ENCODE measurements around the gene FAP.

Gene FAP

DNA sequence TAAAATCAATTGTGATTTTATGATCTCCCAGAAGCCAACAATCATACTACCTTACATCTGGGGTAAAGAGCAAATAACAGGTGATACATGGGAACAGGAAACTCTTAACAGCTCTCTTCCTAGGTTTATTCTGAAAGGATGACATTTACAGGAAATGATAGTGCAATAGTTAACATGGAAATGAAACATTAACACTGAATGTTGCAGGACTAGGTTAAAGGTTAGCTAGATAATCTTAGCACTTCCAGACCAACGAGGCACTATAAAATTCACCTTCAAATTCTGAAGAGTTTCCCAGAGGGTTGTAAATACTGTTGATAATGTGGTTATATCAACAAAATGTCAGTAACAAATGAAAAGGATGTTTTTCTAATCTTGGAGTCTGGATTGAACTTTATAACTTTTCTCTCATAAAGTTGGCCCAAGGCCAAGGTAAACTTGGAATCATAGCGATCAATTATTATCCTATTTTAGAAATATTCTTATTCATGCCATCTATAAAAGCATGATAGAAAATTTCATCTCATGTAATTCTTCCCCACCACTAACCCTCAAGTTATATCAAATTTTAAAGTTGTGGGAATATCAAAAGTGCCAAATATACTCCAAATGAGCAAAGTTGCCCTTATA is 58.3 kb downstream of the FAP start:
- no peak for TF ChIP-seq POLR2AphosphoS5 (IDR thresholded peaks at IDR 0.05; ENCODE audit: low read depth, low read length)
- no peak for TF ChIP-seq SIN3A (IDR thresholded peaks at IDR 0.05; ENCODE audit: borderline replicate concordance, insufficient read depth, low read length)
- TF ChIP-seq, protein P1, sequence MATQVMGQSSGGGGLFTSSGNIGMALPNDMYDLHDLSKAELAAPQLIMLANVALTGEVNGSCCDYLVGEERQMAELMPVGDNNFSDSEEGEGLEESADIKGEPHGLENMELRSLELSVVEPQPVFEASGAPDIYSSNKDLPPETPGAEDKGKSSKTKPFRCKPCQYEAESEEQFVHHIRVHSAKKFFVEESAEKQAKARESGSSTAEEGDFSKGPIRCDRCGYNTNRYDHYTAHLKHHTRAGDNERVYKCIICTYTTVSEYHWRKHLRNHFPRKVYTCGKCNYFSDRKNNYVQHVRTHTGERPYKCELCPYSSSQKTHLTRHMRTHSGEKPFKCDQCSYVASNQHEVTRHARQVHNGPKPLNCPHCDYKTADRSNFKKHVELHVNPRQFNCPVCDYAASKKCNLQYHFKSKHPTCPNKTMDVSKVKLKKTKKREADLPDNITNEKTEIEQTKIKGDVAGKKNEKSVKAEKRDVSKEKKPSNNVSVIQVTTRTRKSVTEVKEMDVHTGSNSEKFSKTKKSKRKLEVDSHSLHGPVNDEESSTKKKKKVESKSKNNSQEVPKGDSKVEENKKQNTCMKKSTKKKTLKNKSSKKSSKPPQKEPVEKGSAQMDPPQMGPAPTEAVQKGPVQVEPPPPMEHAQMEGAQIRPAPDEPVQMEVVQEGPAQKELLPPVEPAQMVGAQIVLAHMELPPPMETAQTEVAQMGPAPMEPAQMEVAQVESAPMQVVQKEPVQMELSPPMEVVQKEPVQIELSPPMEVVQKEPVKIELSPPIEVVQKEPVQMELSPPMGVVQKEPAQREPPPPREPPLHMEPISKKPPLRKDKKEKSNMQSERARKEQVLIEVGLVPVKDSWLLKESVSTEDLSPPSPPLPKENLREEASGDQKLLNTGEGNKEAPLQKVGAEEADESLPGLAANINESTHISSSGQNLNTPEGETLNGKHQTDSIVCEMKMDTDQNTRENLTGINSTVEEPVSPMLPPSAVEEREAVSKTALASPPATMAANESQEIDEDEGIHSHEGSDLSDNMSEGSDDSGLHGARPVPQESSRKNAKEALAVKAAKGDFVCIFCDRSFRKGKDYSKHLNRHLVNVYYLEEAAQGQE (IDR thresholded peaks at IDR 0.05; ENCODE audit: insufficient read depth in 1 of 2, low read depth in 2 of 2, low read length in 2 of 2) = no peak

DNA sequence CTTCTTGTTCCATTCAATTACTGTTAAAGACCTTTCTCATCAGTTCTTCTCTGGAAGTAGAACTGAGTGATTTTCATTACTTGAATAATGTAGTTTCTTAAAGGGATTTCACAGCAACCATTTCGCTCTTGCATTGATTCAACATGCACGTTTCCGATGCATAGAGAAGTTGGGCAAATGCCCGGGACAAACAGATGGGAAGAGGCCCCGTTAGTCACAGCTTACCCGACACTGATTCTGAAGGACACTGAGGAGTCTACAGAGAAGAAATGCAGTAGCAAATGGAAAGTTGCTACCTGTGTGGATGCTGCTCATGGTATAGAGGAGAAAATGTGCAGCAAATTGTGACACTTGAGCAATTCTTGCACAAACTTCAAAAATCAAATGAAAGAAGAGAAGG is 58.9 kb downstream of the FAP start:
- TF ChIP-seq FOXP2 (optimal IDR thresholded peaks at IDR 0.05; ENCODE audit: borderline replicate concordance, extremely low read depth, extremely low read length, insufficient read depth) (no peak), TAF1 (IDR thresholded peaks at IDR 0.05; ENCODE audit: borderline replicate concordance, insufficient read depth, low read length) (no peak), SIN3A (IDR thresholded peaks at IDR 0.05; ENCODE audit: borderline replicate concordance, insufficient read depth, low read length) (no peak), POLR2AphosphoS5 (IDR thresholded peaks at IDR 0.05; ENCODE audit: low read depth, low read length) (no peak)
- TF ChIP-seq, protein P1 (IDR thresholded peaks at IDR 0.05; ENCODE audit: insufficient read depth in 1 of 2, low read depth in 2 of 2, low read length in 2 of 2) = no peak

DNA sequence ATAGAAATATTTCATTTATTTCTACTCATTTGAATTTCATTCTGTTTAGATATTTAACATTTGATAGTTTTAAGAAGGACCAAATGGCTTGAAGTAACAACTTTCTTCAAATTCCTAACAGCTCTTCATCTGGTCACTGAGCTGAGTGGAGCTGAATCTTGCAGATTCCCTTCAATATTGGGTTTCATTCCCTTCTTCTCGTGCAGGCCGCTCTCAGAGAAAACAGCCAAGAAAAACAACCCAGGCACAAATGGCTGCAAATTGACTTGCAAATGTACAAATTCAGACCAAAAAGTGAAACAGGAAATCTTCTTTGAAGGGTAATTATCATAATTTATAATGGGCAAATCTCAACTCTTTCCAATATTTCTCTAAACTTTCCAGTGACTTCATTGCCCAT is 60.9 kb downstream of the FAP start:
- TF ChIP-seq POLR2AphosphoS5 (IDR thresholded peaks at IDR 0.05; ENCODE audit: low read depth, low read length) (no peak), SIN3A (IDR thresholded peaks at IDR 0.05; ENCODE audit: borderline replicate concordance, insufficient read depth, low read length) (no peak), TAF1 (IDR thresholded peaks at IDR 0.05; ENCODE audit: borderline replicate concordance, insufficient read depth, low read length) (no peak), FOXP2 (optimal IDR thresholded peaks at IDR 0.05; ENCODE audit: borderline replicate concordance, extremely low read depth, extremely low read length, insufficient read depth) (no peak)
- TF ChIP-seq, protein P1 (IDR thresholded peaks at IDR 0.05; ENCODE audit: insufficient read depth in 1 of 2, low read depth in 2 of 2, low read length in 2 of 2) = no peak

DNA sequence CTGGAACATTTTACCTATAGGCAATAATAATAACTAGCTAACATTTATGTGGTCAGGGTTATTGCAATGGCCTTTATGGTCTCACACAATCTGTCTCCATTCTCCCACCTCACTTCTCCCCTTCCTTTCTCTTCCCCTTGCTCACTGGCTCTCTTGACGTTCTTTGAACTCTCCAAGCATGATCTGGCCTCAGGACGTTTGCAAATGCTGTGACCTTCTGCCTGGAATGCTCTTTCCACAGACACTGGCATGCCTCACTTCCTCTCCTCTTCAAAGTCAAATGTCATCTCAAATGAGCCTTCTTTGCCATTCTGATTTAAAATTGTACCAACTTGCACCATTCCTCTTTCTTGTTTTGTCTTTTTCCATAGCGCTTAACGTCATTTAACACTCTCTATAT is 65.9 kb downstream of the FAP start:
- TF ChIP-seq TAF1 (IDR thresholded peaks at IDR 0.05; ENCODE audit: borderline replicate concordance, insufficient read depth, low read length) (no peak), SIN3A (IDR thresholded peaks at IDR 0.05; ENCODE audit: borderline replicate concordance, insufficient read depth, low read length) (no peak), FOXP2 (optimal IDR thresholded peaks at IDR 0.05; ENCODE audit: borderline replicate concordance, extremely low read depth, extremely low read length, insufficient read depth) (no peak), POLR2AphosphoS5 (IDR thresholded peaks at IDR 0.05; ENCODE audit: low read depth, low read length) (no peak)
- TF ChIP-seq, protein P1 (IDR thresholded peaks at IDR 0.05; ENCODE audit: insufficient read depth in 1 of 2, low read depth in 2 of 2, low read length in 2 of 2) = no peak

DNA sequence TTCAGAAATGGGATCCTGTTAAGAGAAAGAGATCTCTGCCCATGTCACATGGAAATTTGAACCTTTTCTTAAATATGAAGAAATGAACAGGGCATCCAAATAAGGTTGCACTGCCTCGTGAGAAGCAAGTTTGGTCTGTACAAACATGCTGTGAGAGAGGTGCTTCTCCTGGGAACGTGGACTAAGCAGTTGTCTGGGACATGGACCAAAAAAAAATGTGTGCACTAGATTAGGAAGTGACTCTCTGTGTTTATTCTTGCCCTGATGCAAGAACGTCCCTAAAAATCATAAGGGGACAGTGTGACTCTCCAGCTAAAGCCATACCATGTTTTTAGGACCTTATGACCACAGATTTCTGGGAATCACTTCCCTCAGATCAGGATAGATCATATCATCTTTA is 67.5 kb downstream of the FAP start:
- TF ChIP-seq SIN3A (IDR thresholded peaks at IDR 0.05; ENCODE audit: borderline replicate concordance, insufficient read depth, low read length) (no peak), FOXP2 (optimal IDR thresholded peaks at IDR 0.05; ENCODE audit: borderline replicate concordance, extremely low read depth, extremely low read length, insufficient read depth) (no peak), TAF1 (IDR thresholded peaks at IDR 0.05; ENCODE audit: borderline replicate concordance, insufficient read depth, low read length) (no peak), POLR2AphosphoS5 (IDR thresholded peaks at IDR 0.05; ENCODE audit: low read depth, low read length) (no peak)
- TF ChIP-seq, protein P1 (IDR thresholded peaks at IDR 0.05; ENCODE audit: insufficient read depth in 1 of 2, low read depth in 2 of 2, low read length in 2 of 2) = no peak
